Testis (tissue), 2 donors: ENCODE results near the gene USP32.

Experiments used
- CTCF ChIP-seq, 3 experiments: fragments of 450-650 bp in 2 of 3; fragments of 200-600 bp in 1 of 3; sonication (generic) in 1 of 3; IDR thresholded peaks; one replicate each; pipeline ENCODE4 v1.5.1; 2016 to 2019; ENCODE audit warnings: antibody characterized with exemption in 3 of 3, mild to moderate bottlenecking in 2 of 3, moderate library complexity in 1 of 3
- POLR2A ChIP-seq: fragments of 450-650 bp; IDR thresholded peaks from one replicate; pipeline ENCODE4 v1.6.1; 2017; ENCODE audit warnings: antibody characterized with exemption, mild to moderate bottlenecking, moderate library complexity

GRCh38 chr17:60149691-60150582 is 242.0 kb downstream of the USP32 start, which contains the start of gene CA4:
- TF ChIP-seq CTCF (IDR thresholded peaks at IDR 0.05) (no peak), POLR2A (no peak)
